GM21360 (cell line): ENCODE data around the gene GLIPR1L1.
"Not testable (repeated sequence)": the region's sequence is repeated elsewhere in the genome, so short reads cannot be mapped to it uniquely, and the experiment has no call there.

Source experiments
- ATAC-seq: cut with Tn5 transposase; IDR thresholded peaks from one replicate; pipeline ENCODE4 v1.9.1; 2021; ENCODE audit warnings: mild to moderate bottlenecking, moderate library complexity; ENCODE audit not compliant: unreplicated experiment

Gene GLIPR1L1, protein sequence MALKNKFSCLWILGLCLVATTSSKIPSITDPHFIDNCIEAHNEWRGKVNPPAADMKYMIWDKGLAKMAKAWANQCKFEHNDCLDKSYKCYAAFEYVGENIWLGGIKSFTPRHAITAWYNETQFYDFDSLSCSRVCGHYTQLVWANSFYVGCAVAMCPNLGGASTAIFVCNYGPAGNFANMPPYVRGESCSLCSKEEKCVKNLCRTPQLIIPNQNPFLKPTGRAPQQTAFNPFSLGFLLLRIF

DNA sequence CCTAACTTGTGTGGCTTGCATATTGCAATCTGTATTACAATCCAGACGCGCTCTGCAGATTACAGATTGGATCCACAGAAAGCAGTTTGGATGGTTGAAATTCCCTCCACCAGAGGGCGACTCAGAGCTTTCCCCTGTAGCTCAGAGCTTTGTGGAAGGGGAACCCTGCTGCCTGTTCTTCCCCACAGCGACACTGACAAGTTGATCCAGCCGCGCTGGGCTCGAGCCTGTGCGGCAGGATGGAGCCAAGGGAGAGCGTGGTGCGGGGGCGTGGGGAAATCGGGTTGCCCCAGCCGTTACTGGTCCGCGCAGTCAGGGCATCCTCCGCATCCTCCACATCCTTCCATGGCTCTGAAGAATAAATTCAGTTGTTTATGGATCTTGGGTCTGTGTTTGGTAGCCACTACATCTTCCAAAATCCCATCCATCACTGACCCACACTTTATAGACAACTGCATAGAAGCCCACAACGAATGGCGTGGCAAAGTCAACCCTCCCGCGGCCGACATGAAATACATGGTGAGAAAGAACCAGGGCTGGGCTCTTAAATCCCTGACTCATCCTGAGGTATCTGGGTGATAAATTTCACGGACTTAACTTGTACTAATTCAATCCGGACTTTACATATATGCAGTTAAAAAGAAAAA, at the start of gene GLIPR1L1:
GLIPR1L1 (plus strand) TSS at position 287 of the 647 bp plus-strand sequence; CDS start at position 346, 59 bp downstream.
- ATAC-seq: peak; percentile 65

DNA sequence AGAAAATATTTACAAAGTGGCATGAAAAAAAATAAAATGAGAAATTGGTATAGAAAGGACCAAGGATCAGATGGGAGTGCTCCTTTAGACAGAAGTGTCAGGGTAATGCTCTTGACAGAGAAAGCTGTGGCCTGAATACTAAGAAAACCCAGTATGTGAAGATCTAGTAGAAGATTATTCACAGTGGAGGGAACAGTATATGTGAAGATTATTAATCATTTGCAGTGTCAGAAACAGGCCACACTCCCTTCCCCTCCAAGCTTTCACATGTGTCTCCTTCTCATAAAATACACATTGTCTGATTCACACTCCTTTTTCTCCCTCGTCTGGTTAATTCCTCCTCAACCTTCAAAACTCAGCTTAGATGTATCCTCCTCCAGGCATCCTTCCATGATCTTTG, 45.6 kb upstream of the GLIPR1L1 start:
- ATAC-seq: no peak

DNA sequence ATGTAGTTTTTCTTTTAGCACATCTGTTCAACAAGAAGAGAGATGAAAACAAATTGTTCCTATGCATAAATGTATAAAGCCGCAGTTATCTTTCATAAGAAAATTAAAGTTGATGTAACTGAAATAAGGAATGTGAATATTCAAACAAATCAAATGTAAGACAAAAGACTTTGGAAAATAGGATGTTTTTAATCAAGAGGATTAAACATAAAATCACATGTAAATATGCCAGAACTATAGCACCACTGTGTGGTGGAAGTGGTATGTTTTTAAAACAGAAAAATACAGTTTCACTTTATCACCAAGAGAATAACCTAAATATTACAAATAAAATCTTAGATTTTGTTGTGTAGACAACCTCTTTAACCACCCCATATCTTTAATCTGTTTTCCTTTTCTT, 44.7 kb upstream of the GLIPR1L1 start:
- no peak for ATAC-seq

DNA sequence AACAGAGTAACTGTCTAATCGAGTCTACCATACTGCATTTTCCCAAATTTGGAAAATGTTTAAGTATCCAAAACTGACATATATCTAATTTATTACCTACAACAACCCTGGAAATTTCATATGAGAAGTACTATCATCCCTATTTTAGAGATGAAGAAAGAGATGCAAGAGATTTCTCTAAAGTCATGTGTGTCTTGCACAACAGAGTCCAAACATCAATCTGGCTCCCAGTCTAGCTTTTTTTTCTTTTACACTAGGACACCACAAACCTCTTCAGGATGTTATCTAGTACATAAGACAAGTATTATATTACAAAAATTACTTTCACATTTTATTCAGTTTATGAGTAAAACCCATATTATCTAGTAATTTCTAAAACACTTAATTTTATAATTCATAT, 43.5 kb upstream of the GLIPR1L1 start:
- ATAC-seq: no peak

DNA sequence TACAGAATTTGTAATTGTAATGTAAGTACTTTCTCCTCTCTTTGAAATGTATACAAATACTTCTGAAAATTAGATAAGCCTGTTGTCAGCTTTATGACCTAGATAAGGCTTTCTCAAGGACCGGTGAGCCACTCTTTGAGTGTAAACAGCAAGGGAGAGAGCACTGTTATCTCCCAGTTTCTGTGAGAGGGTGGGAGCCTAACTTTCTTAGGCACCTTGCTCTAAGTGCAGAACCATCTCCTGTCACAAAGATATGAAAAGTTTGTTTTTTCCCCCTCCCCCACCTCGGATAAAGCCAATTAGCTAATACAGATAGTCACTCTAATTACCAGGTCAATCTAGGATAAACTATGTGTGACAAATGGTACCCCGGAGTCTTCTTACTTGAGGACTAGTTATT, 40.1 kb upstream of the GLIPR1L1 start:
- no peak for ATAC-seq

DNA sequence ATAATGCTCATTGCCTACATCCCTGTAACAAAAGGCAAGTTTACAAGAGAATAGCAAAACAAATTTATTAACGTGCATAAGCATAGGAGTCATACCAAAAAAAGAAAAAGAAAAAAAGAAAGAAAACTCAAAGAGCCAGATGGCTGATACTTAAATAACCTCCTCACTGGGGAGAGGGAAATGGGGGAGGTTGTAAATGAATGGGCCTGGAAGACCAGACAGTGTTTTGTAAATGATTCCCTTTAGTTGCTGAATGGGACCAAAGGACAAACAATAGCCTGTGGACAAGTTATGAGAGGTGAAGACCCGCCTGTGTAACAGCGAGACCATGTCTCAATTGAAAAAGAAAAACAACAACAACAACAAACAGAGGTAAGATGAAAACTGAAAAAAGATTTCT, 39.7 kb upstream of the GLIPR1L1 start:
- no peak for ATAC-seq

DNA sequence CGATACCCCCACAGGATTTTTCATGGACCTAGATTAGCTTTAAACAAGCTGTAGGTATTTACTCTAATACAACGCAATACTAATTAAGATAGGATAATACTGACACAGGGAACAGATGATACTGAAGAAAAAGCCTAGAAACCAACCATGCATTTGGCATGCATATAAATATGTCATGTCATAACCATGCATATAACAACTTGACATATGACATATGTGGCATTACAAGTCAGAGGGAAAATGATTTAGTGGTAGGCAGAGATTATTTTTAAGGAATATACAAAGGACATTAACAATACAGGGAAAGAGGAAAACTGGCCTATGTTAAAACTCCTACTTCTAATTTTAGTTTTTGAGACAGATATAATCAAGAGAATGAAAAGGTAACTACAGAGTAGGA, 32.2 kb upstream of the GLIPR1L1 start:
- ATAC-seq: no peak

DNA sequence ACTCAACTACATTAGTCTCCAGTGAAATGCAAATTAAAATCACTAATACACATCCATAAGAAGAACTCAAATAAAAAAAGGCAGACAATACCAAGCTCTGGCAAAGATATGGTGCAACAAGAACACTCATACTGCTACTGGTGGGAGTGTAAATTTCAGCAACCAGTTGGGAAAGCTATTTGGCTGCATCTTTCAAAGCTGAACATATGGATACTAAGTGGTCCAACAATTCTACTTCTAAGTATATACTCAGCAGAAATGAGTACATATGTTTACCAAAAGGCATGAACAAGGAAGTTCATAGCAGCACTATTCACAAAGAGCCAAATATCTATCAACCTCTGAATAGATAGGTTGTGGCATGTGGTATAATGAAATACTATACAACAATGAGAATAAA, 31.7 kb upstream of the GLIPR1L1 start:
- ATAC-seq: no peak

DNA sequence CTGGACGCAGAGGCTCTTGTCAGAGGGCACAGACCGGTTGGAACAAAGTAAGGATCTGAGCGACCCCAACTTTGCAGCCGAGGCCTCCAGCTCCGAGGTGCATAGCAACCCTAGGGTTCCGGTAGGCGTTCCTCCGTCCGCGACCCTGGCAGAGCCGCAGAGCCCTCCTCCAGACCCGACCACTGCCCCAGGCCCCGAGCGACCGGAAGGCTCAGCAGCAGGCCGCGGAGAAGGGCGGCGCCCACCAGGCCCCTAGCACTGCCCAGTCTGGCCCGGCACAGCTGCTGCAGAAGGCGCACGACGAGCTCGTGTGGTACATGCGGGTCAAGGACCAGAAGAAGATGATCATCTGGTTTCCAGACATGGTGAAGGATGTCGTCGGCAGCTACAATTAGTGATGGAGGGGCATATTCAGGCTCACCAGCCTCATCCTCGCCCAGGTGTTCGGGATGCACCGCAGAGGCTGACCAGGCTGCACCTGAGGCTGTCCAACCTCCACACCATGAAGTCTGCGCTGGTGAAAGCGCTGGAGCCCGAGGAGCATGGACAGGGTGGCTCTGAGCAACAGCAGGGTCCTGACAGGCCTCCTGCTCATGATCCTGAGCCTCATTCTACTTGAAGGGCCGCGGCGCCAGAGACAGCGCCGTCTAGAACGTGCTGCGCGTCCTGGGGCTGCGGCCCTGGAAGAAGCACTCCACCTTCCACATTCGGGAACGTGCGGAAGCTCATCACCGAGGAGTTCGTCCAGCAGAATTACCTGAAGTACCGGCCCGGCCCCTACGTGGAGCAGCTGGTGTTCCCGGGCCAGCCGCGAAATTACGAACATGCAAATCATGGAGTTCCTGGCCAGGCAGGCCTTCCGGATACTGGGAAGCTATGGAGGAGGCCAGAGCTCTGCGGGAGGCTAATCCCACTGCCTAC, 28.8 kb upstream of the GLIPR1L1 start:
- ATAC-seq: no peak

DNA sequence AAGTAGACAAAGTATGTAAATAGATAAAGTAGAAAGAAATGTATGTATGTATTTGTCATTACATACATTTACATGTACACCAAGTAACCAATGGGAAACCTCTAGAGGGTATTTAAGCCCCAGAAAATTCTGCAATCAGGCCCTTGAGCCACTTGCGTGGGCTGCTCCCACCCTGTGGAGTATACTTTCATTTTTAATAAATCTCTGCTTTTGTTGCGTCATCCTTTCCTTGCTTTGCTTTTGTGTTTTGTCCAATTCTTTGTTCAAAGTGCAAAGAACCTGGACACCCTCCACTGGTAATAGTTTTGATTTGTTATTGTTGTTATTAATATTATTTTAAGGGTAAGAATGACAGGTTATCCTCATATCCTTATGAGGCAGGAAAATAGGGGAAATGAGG, 26.2 kb upstream of the GLIPR1L1 start:
- ATAC-seq: no peak

DNA sequence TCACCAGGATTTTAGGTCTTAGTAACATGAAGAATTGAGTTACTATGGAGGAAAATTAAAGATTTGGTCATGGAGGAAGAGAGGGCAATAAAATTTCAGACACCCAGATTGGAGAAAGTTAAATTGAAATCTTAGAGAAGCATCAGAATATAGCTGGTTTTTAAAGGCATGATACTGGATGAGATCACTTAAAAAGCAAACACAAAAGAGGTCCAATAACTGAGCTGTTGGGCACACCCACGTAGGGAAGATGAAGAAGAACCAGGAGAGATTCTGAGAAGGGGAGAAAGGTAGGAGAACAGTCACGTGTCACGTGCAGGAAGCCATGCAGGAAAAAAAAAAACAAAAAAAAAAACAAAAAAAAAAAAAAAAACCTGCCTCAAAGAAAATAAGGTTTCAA, 23.1 kb upstream of the GLIPR1L1 start:
- no peak for ATAC-seq

DNA sequence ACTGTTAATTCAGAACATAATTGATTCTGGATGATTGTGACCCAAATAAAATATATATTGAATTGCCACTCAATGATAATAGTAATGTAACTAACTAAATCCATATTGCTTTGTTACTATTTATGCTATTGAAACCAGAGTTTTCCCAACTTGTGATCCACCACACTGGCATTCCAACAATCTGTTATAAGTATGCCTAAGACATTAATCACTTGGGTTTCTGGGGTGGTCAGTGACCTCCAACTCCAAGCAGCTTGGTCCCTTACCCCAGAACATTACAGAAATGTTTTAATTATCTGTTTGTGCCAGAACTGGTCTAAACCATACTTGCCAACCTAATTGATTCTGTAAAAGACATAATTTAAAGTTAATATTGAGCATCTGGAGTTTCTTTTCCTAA, 19.0 kb upstream of the GLIPR1L1 start:
- ATAC-seq: no peak

DNA sequence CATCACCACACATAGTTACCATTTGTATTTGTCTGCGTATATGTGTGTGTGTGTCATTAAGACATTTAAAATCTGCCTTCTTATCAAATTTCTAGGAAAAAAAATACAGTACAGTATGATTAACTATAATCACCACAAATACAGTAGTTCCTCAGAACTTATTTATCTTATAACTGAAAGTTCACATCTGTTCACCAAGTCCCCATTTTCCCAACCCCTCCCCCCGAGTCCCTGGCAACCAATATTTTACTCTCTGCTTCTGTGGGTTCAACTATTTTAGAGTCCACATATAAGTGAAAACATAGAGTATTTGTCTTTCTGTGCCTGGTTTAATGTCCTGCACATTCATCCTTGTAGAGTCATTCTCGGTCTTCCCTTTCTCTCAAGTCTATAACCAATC, 16.7 kb upstream of the GLIPR1L1 start:
- ATAC-seq: no peak

DNA sequence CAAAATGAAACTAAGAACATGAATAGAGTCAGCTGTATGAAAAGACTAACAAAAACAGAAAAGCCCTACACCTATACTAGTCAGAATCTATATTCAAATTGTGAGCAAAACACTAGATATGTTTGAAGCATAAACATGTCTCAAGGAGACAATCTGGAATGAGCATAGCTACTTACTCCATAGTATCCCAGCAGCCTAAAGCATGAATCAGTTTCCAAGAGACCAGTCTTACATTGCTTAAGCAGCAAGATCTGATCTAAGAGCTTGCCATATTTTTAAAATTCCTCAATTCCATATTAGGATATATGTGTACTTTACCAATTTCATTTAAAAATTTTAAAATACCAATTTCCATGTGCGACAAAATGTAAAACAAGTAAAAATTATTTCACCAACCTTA, 12.0 kb upstream of the GLIPR1L1 start:
- no peak for ATAC-seq

DNA sequence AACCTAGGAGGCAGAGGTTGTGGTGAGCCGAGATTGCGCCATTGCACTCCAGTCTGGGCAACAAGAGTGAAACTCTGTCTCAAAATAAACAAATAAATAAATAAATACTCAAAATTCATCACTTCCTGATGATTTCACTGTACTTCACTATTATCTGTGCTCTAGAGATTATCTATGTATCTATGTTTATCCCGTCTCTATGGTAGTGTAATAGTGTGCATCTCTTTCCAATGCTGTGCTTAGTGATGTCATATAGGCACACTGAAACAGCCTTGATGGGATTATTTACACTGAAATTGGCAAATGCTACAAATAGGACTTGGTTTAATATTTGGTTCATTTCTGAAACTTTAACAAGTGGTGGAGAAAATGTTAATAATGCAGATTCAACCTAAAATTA, 10.8 kb upstream of the GLIPR1L1 start:
- no peak for ATAC-seq

DNA sequence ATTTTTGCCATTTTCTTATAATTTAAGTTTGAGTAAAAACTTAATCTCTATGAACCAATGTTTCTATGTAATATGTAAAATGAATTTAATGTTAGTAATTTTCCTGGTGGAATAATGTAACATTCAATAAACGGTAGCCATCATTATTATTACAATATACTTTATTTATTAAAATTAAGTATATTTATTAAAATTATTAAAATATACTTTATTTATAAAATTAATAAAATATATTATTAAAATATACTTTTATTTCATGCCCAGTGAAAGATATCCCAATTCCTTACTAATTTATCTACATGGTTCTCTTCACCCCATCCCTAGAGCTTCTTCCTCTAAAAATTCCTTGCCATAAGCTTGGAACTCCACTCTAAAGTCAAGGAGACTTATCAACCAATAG, 6.8 kb upstream of the GLIPR1L1 start:
- ATAC-seq: no peak

DNA sequence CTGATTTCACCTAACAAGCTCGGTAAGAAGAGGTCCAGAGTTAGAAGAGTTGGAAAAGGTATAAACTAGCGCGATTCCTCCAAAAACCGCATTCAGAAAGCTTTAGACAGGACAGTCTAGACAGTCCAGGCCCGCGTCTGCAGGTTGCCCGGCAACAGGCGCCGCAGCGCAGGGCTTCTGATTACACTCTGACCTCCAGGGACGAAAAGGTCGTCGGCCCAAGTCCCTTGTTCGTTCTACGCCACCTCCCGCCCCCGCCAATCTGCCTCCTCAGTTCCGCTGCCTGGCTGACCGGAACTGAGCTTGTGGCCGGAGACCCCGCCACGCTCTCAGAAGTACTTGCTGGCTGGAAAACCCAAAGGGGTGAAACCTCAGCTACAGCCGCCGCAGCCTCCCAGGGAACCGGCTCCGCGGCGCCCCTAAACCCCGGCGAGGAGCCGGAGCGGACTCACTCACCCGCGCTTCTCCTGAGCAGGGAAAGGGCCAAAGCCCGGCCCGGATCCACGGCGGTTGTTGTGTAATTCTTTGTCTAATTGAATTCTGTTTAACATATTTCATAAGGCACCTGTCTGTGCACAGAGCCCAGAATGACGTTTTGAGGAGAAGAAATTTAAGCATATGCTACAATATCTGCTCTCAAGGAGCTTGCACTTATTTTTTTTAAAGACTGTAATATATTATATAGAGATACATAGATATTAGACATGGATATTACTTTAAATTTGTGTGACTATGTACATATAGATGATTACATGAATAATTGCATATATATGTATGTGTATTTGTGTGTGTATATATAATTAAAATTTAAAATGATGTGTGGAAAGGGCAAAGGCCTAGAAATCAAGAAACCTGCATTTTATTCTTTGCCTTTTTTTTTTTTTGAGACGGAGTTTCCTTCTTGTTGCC, 4.3 kb upstream of the GLIPR1L1 start, which contains the start of gene CAPS2:
CAPS2 (minus strand) TSS at position 407 of the 909 bp plus-strand sequence. CDS start 3,826 bp downstream, outside the sequence.
- ATAC-seq: peak; percentile 84

DNA sequence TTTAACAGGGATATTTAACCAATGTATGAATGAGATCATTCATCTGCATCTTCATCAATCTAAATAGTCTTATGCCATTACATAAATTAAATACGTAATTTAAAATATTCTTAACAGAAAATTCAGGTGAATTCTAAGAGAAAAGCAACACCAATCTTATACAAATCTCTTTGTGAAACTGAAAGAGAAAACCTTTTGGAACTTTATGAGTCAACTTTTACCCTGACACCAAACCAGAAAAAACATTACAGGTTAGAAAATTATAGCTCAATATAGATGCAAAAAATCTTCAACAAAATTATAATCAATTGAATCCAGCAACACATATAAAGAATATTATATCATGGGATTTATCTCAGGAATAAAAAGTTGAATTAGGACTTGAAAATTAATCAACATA, 3.4 kb downstream of the GLIPR1L1 start:
- ATAC-seq: no peak

DNA sequence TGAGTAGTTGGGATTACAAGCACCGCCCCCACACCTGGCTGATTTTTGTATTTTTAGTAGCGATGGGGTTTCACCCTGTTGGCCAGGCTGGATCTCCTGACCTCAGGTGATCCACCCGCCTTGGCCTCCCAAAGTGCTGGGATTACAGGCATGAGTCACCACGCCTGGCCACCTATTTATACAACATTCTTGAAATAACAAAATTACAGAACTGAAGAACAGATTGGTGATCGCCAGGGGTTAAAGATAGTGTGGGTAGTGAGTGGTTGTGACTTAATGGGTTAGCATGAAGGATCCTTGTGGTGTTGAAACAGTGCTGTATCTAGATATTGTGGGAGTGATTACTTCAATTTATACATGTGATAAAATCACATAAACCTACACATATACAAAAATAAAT, 7.4 kb downstream of the GLIPR1L1 start:
- ATAC-seq: no peak

DNA sequence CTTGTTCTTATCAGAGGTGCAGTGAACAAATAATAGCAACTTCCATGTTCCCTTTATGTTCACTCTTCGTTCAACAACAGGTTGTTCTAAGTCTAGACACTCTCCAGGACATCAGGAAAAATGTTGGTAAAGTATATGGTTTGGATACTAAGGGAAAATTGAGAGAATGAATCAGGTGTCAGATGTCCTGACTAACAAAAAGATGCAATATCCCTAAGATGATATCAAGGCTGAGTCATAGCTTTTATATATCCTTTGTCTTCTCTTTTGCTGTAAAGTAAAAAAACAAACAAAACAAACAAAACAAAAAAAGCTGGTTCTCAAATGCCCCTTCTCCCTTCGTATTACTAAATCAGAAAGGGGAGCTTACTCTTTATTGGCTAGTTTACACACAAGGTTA, 11.1 kb downstream of the GLIPR1L1 start:
- no peak for ATAC-seq

DNA sequence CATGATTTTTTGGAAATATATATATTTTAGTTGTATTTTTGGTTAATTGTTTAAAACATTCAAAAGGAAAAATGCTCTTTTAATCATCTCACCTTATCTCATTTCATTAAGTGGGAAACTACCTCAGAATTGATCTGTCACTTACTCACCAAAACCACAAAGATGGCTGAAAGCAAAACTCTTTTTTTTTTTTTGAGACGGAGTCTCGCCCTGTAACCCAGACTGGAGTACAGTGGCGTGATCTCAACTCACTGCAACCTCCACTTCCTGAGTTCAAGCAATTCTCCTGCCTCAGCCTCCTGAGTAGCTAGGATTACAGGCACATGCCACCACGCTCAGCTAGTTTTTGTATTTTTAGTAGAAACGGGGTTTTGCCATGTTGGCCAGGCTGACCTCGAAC, 11.7 kb downstream of the GLIPR1L1 start:
- ATAC-seq: not testable (repeated sequence)
